Measurements from ENCODE around the gene A2M.
"Not testable (repeated sequence)": the region's sequence is repeated elsewhere in the genome, so short reads cannot be mapped to it uniquely, and the experiment has no call there.

Gene A2M

DNA sequence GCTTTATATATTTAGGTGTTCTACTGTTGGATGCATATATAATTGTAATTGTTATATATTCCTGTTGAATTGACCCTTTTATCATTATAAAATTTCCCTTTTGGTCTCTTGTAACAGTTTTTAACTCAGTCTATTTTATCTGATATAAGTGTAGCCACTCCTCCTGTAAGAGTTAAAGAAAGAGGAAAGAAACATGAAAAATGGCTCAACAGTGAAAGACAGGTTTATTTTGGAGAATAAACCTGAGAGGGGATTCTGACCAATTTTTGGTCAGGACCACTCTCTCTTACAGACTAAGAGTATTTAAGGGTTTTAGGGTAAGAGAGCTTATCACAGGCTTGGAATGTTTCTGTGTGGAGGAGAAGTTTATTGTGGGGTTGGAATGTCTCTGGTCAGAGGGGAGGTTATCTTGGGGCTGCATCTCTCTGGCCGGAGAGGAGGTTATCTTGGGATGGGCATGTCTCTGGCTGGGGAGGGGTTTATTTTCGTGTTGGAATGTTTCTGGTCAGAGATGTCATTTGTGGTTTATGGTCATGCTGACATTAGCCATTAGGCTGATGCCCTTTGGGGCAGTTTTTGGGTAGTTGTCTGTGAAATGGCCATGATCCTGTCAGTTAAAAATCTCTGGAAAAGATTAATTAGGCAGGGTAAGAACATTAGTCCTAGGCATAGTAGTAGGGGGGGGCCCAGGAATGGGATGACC is 24.0 kb upstream of the A2M start:
- not testable (repeated sequence) for H3K27me3 ChIP-seq (replicated peaks; ENCODE audit: control insufficient read depth, insufficient read depth, low read length, poor library complexity, severe bottlenecking); DNase-seq; H3K27ac ChIP-seq (ENCODE audit: insufficient read depth, low read length, poor library complexity, severe bottlenecking); H3K9me3 ChIP-seq (ENCODE audit: control insufficient read depth, low read length); H3K36me3 ChIP-seq (ENCODE audit: control insufficient read depth, insufficient read depth, low read length); H3K4me3 ChIP-seq (ENCODE audit: insufficient read depth, low read depth, low read length, poor library complexity, severe bottlenecking); H3K4me1 ChIP-seq (ENCODE audit: control insufficient read depth, insufficient read depth, low read length, poor library complexity, severe bottlenecking)

DNA sequence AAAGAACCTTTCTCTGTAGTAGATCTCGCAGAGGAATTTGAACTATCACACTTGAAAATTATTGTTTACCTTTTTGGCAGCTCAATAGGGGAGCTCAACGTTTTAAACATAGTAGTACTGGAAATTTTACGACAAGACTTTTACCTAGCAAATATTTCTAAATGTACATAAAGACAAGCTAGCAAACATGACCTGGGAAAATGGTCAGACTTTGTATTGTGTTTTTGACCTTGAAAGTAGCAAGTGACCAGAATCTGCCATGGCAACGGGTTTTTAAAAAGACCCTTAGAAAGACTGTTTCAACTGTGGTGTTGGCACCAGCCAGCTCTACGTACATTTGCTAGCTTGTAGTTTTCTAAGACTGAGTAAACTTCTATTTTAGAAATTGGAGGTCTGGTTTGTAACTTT is 20.2 kb upstream of the A2M start:
- H3K4me3 ChIP-seq (ENCODE audit: insufficient read depth, low read depth, low read length, poor library complexity, severe bottlenecking) = no peak overlapping the region
- no peak for DNase-seq
- H3K4me1 ChIP-seq (ENCODE audit: control insufficient read depth, insufficient read depth, low read length, poor library complexity, severe bottlenecking) = no peaks in the 10 kb centered on the region
- no peak overlapping the region for H3K27ac ChIP-seq (ENCODE audit: insufficient read depth, low read length, poor library complexity, severe bottlenecking)
- H3K36me3 ChIP-seq (ENCODE audit: control insufficient read depth, insufficient read depth, low read length) = no peaks in the 10 kb centered on the region
- no peaks in the 10 kb centered on the region for H3K9me3 ChIP-seq (ENCODE audit: control insufficient read depth, low read length)
- H3K27me3 ChIP-seq (replicated peaks; ENCODE audit: control insufficient read depth, insufficient read depth, low read length, poor library complexity, severe bottlenecking) = no peaks in the 10 kb centered on the region

DNA sequence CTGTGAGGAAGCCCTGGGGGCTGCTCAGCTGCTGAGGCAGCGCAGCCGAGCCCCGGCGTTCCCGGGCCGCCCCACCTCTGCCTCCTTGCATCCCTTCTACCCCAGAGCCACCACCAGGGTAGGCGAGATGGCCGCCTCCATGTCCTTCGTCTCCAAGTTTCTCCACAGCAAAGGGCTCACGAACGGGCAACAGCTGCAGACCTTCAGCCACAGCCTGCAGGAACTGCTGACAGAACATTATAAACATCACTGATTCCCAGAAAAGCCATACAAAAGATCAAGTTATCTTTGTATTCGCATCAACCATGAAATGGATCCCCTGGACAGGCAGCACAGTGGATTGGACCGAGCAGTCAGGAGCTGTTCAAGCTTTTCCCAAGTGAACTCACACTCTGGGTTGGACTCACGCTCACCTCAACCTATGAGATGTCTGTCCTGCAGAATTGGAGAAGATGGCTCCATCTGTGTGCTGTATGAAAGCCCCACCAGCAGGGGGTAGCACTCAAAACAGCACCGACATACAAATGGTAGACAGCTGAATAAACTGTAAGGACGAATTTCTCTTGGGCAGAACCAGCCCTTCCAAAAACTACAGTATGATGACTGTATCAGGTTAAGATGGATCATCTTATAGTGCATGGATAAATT is 19.4 kb upstream of the A2M start:
- Histone ChIP-seq H3K36me3 (ENCODE audit: control insufficient read depth, insufficient read depth, low read length) (no peaks in the 10 kb centered on the region), H3K4me3 (ENCODE audit: insufficient read depth, low read depth, low read length, poor library complexity, severe bottlenecking) (no peak overlapping the region), H3K4me1 (ENCODE audit: control insufficient read depth, insufficient read depth, low read length, poor library complexity, severe bottlenecking) (no peaks in the 10 kb centered on the region), H3K9me3 (ENCODE audit: control insufficient read depth, low read length) (no peaks in the 10 kb centered on the region), H3K27ac (ENCODE audit: insufficient read depth, low read length, poor library complexity, severe bottlenecking) (no peak overlapping the region), H3K27me3 (replicated peaks; ENCODE audit: control insufficient read depth, insufficient read depth, low read length, poor library complexity, severe bottlenecking) (no peaks in the 10 kb centered on the region)
- DNase-seq = no peak

DNA sequence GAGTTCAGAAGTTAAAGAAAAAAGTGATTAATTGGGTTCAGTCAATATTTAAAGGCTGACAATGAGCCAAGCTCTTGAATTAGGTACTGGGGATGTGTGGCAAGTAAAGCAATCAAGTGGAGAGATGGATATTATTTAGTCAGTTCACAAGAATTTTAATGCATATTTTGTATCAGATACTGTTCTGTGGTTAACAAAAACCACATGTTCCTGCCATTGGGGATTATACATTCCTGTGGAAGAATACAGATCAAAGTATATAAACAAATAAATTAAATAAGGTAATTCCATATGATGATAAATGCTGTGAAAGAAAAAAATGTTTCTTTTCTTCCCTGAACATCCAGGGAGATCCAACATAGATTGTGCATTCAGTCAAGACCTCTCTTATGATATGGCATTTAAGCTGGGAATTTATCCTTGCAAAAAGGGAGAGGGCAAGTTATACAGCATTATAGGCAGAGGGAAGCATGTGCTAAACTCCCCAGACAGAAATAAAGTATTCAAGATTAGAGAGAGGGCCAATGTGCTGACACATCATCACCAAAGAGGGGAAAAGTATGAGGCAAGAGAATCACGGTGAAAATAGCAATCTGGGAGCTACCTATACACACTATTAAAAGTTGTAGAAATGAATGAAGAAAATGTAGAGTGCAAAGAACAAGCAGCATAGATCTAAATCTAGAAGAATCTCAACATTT is 17.6 kb upstream of the A2M start:
- H3K4me3 ChIP-seq (ENCODE audit: insufficient read depth, low read depth, low read length, poor library complexity, severe bottlenecking) = no peak overlapping the region
- H3K27ac ChIP-seq (ENCODE audit: insufficient read depth, low read length, poor library complexity, severe bottlenecking) = no peak overlapping the region
- H3K4me1 ChIP-seq (ENCODE audit: control insufficient read depth, insufficient read depth, low read length, poor library complexity, severe bottlenecking) = no peaks in the 10 kb centered on the region
- no peaks in the 10 kb centered on the region for H3K27me3 ChIP-seq (replicated peaks; ENCODE audit: control insufficient read depth, insufficient read depth, low read length, poor library complexity, severe bottlenecking)
- no peaks in the 10 kb centered on the region for H3K36me3 ChIP-seq (ENCODE audit: control insufficient read depth, insufficient read depth, low read length)
- DNase-seq = no peak
- H3K9me3 ChIP-seq (ENCODE audit: control insufficient read depth, low read length) = no peaks in the 10 kb centered on the region

DNA sequence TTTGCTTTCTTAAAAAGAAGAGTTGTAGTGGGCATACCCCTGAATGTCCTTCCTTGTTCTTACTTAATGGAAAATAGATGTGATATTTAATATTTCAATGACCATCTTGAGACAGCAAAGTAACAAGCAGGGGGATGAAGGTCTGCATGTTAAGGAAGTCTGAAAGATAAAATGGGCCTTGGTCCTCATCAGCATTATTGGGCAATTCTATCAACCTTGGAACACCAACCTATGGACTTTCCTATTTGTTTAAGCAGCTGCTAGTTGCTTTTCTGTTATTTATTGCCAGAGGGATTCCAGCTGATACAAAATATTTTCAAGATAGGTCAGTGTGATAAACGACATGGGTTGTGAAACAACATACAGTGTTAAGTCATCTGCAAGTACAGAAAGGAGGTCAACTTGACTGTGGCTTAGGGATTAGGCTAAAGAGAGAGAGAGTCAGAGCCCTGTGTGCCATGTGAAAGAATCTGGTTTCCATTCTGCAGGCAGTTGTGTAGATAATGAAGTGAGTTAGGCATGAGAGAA is 16.4 kb upstream of the A2M start:
- H3K27me3 ChIP-seq (replicated peaks; ENCODE audit: control insufficient read depth, insufficient read depth, low read length, poor library complexity, severe bottlenecking) = no peaks in the 10 kb centered on the region
- H3K27ac ChIP-seq (ENCODE audit: insufficient read depth, low read length, poor library complexity, severe bottlenecking) = no peak overlapping the region
- peaks cover 6% of the 10 kb centered on the region for H3K36me3 ChIP-seq (ENCODE audit: control insufficient read depth, insufficient read depth, low read length)
- H3K9me3 ChIP-seq (ENCODE audit: control insufficient read depth, low read length) = no peaks in the 10 kb centered on the region
- H3K4me3 ChIP-seq (ENCODE audit: insufficient read depth, low read depth, low read length, poor library complexity, severe bottlenecking) = no peak overlapping the region
- DNase-seq = no peak
- H3K4me1 ChIP-seq (ENCODE audit: control insufficient read depth, insufficient read depth, low read length, poor library complexity, severe bottlenecking) = no peaks in the 10 kb centered on the region

DNA sequence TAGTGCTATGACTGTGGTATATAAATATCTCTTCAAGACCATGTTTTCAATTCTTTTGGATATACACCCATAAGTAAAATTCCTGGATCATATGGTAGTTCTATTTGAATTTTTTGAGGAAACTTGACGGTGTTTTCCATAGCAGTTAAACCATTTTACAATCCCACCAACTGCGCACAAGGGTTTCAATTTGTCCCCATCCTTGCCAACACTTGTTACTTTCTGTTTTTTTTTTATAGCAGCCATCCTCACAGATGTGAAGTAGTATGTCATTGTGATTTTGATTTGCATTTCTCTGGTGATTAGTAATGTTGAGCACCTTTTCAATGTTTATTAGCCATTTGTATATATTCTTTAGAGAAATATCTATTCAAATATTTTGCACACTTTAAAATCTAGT is 14.5 kb upstream of the A2M start:
- no peak for DNase-seq
- Histone ChIP-seq H3K9me3 (ENCODE audit: control insufficient read depth, low read length) (no peaks in the 10 kb centered on the region), H3K36me3 (ENCODE audit: control insufficient read depth, insufficient read depth, low read length) (peaks cover 6% of the 10 kb centered on the region), H3K4me3 (ENCODE audit: insufficient read depth, low read depth, low read length, poor library complexity, severe bottlenecking) (no peak overlapping the region), H3K27me3 (replicated peaks; ENCODE audit: control insufficient read depth, insufficient read depth, low read length, poor library complexity, severe bottlenecking) (no peaks in the 10 kb centered on the region), H3K27ac (ENCODE audit: insufficient read depth, low read length, poor library complexity, severe bottlenecking) (no peak overlapping the region), H3K4me1 (ENCODE audit: control insufficient read depth, insufficient read depth, low read length, poor library complexity, severe bottlenecking) (no peaks in the 10 kb centered on the region)

DNA sequence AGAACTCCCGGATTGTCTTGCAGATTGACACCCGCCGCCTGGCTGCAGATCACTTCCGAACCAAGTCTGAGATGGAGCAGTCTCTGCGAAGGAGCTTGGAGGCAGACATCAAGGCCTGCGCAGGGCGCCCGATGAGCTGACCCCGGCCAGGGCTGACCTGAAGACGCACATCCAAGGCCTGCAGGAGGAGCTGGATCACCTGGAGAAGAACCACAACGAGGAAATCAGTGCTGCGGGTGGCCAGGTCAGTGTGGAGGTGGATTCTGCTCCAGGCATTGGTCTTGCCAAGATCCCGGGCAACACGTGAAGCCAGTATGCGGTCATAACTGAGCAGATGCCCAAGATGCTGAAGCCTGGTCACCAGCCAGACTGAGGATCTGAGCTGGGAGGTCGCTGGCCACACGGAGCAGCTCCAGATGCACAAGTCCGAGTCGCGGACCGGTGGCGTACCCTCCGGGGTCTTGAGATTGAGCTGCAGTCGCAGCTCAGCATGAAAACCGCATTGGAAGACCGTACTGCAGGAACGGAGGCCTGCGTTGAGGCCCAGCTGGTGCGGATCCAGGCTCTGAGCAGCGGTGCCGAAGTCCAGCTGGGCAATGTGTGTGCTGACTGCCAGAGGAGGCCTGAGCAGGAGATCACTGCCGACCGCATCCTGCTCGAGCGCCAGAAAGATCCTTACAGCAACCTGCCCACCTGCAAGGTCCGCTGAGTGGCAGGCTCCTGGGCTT is 12.4 kb upstream of the A2M start:
- Histone ChIP-seq H3K36me3 (ENCODE audit: control insufficient read depth, insufficient read depth, low read length) (peaks cover 6% of the 10 kb centered on the region), H3K4me1 (ENCODE audit: control insufficient read depth, insufficient read depth, low read length, poor library complexity, severe bottlenecking) (no peaks in the 10 kb centered on the region), H3K27me3 (replicated peaks; ENCODE audit: control insufficient read depth, insufficient read depth, low read length, poor library complexity, severe bottlenecking) (no peaks in the 10 kb centered on the region), H3K9me3 (ENCODE audit: control insufficient read depth, low read length) (no peaks in the 10 kb centered on the region), H3K4me3 (ENCODE audit: insufficient read depth, low read depth, low read length, poor library complexity, severe bottlenecking) (no peak overlapping the region), H3K27ac (ENCODE audit: insufficient read depth, low read length, poor library complexity, severe bottlenecking) (no peak overlapping the region)
- DNase-seq = no peak

DNA sequence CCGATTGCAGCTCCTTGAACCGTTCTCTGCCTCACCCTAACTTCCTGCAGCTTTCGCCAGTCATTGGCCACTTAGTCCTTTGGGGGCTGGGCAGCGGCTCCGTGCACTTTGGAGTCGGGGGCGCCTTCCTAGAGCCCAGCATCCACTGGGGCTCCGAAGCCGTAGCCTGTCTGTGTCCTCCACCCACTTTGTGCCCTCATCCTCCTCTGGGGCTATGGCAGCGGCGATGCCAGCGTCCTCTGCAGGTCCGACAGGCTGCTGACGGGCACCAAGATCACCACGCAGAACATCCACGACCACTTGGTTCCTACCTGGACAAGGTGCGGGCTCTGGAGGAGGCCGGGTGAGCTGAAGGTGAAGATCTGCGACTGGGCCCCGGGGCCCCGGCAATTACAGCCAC is 11.8 kb upstream of the A2M start:
- DNase-seq = no peak
- peaks cover 6% of the 10 kb centered on the region for H3K36me3 ChIP-seq (ENCODE audit: control insufficient read depth, insufficient read depth, low read length)
- H3K4me3 ChIP-seq (ENCODE audit: insufficient read depth, low read depth, low read length, poor library complexity, severe bottlenecking) = no peak overlapping the region
- H3K4me1 ChIP-seq (ENCODE audit: control insufficient read depth, insufficient read depth, low read length, poor library complexity, severe bottlenecking) = no peaks in the 10 kb centered on the region
- H3K9me3 ChIP-seq (ENCODE audit: control insufficient read depth, low read length) = no peaks in the 10 kb centered on the region
- no peak overlapping the region for H3K27ac ChIP-seq (ENCODE audit: insufficient read depth, low read length, poor library complexity, severe bottlenecking)
- no peaks in the 10 kb centered on the region for H3K27me3 ChIP-seq (replicated peaks; ENCODE audit: control insufficient read depth, insufficient read depth, low read length, poor library complexity, severe bottlenecking)

DNA sequence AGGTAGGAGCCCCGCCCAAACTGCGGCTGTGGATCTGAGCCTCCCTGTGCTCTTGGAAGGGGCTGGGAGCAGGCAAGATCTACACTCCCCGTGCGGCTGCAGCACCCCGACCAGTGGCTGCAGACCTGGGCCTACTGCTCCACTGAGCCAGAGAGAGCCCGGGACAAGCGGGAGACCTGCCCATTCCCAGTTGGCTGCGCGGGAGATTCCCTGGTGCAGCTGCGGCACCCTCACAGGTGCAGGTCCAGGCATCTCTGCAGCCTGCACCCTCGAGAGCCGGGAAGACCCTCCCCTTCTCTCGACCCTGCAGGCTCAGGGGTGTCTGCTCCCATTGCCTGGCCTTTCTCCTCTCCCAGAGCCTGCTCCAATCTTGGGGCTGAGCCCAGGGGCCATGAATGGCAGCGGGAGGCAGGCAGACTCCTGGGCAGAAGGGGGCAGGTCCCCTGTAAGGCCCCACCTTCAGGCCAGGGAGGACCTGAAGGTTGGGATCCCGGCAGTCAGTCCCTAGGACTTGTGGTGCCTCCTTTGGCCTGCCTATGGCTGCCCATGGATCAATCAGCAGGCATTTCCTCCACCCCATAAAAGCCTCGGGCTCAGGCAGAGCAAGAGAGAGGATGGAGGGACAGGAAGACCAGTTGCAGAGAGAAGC is 8.8 kb upstream of the A2M start:
- H3K4me3 ChIP-seq (ENCODE audit: insufficient read depth, low read depth, low read length, poor library complexity, severe bottlenecking) = no peak overlapping the region
- H3K4me1 ChIP-seq (ENCODE audit: control insufficient read depth, insufficient read depth, low read length, poor library complexity, severe bottlenecking) = no peaks in the 10 kb centered on the region
- H3K27ac ChIP-seq (ENCODE audit: insufficient read depth, low read length, poor library complexity, severe bottlenecking) = no peak overlapping the region
- DNase-seq = no peak
- H3K9me3 ChIP-seq (ENCODE audit: control insufficient read depth, low read length) = no peaks in the 10 kb centered on the region
- H3K27me3 ChIP-seq (replicated peaks; ENCODE audit: control insufficient read depth, insufficient read depth, low read length, poor library complexity, severe bottlenecking) = no peaks in the 10 kb centered on the region
- peaks cover 6% of the 10 kb centered on the region for H3K36me3 ChIP-seq (ENCODE audit: control insufficient read depth, insufficient read depth, low read length)
